PFSK-1 (cell line): Measurements from ENCODE around the gene TRMT44.

ENCODE experiments used
- FOXP2 ChIP-seq: optimal IDR thresholded peaks from 2 replicates; pipeline ENCODE3; 2011; ENCODE audit warnings: borderline replicate concordance, control low read depth, inconsistent platforms; ENCODE audit not compliant: insufficient read depth; ENCODE audit errors: extremely low read length, extremely low read depth
- POLR2AphosphoS5 ChIP-seq: IDR thresholded peaks from 2 replicates; pipeline ENCODE4 v1.6.1; 2012; ENCODE audit warnings: low read depth, mild to moderate bottlenecking, control low read depth, low read length, moderate library complexity
- REST ChIP-seq, 2 experiments: IDR thresholded peaks; 2 replicates each; pipeline versions ENCODE4 v1.6.1 to v1.8.0; 2011 to 2012; ENCODE audit warnings: low read depth in 2 of 2, low read length in 2 of 2, control low read depth in 1 of 2, inconsistent platforms in 1 of 2, mild to moderate bottlenecking in 1 of 2, moderate library complexity in 1 of 2; ENCODE audit not compliant: insufficient read depth in 1 of 2
- SIN3A ChIP-seq: IDR thresholded peaks from 2 replicates; pipeline ENCODE4 v1.6.1; 2012; ENCODE audit warnings: mild to moderate bottlenecking, low read length, moderate library complexity, borderline replicate concordance; ENCODE audit not compliant: insufficient read depth
- TAF1 ChIP-seq: IDR thresholded peaks from 2 replicates; pipeline ENCODE4 v1.6.1; 2012; ENCODE audit warnings: low read length, control low read depth, borderline replicate concordance; ENCODE audit not compliant: insufficient read depth

TRMT44 gene

DNA sequence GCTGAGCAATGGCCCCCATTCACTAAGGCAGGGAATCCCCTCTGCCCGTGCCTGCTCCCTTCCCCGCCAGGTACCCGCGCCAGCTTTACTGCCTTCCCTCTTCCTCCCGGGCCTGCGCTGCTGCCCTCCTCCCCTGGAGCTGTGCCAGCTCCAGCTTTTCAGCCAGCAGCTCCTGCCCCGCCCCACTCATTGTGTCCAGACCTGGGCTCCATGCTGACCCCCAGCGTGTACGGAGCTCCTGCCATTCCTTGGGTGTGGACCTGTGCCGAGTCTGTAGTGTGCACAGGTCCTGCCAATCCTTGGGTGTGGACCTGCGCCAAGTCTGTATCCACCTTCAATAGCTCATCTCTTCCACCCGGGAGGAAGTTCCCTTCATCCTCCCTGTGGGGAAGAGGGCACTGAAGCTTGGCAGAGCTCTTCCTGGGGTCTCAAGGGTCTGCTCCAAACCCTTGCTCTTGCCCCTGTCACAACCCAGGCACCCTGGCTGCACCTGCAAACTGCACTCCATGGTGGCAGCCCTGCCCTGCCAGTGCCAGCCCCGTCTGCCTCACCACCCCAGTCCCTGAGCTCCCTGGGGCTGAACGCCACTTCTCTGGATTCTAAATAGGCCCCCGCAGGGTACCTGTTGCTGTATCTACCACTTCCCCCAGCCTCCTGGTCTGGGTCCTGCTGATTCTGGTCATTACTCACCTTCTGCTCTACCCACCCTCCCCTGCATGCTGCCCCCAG lies 63.9 kb downstream of the TRMT44 start:
- no peak for TF ChIP-seq POLR2AphosphoS5
- TF ChIP-seq SIN3A: no peak
- no peak for TF ChIP-seq FOXP2
- no peak for TF ChIP-seq REST (IDR thresholded peaks at IDR 0.05; ENCODE audit: insufficient read depth in 1 of 2, low read depth in 2 of 2, low read length in 2 of 2)
- no peak for TF ChIP-seq TAF1

- TF ChIP-seq SIN3A (no peak), POLR2AphosphoS5 (no peak), TAF1 (no peak), REST (IDR thresholded peaks at IDR 0.05; ENCODE audit: insufficient read depth in 1 of 2, low read depth in 2 of 2, low read length in 2 of 2) (no peak), FOXP2 (no peak)
These were observed 64.7 kb downstream of the TRMT44 start for GRCh38 chr4:8505229-8505628.

GRCh38 chr4:8506006-8506372 lies 65.4 kb downstream of the TRMT44 start:
- TF ChIP-seq FOXP2 (no peak), SIN3A (no peak), REST (IDR thresholded peaks at IDR 0.05; ENCODE audit: insufficient read depth in 1 of 2, low read depth in 2 of 2, low read length in 2 of 2) (no peak), POLR2AphosphoS5 (no peak), TAF1 (no peak)

DNA sequence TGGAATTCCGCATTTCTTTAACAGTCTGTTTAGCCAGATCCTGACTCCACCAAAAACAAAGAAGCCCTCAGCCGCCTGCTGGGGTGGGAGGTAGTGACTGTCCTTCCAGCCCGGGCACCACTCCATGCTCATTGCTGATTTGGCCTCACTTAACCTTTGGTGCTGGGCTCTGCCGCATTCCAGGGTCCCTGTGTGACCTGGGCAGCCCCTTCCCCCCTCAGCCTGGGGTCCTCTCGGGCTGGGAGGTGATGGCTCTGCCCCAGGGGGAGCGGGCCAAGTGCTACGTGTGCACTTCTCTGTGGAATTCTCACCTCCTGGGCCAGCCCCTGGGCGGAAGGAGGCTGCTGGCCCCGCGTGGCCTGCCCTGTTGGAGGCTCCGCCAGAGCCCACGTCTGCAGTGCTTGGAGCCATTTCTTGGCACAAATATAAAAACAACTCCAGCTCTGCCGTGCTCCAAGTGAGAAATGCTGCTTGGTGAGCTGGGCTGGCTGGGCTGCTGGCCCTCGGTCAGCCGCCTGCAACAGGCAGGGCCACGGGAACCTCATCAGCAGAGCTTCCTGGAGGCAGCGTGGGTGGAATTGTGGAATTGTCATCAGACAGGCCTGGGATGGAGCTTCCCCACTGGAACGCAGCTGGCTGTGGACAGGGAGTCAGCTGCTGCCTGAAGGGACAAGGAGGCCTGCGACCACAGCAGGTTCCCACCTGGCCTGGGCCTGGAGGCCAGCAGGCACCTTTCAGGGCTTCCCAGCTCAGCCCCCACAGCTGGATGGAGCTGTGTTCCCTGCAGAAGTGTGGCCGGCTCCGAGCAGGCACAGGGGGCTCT lies 66.0 kb downstream of the TRMT44 start:
- no peak for TF ChIP-seq POLR2AphosphoS5
- TF ChIP-seq SIN3A: no peak
- no peak for TF ChIP-seq TAF1
- no peak for TF ChIP-seq FOXP2
- no peak for TF ChIP-seq REST (IDR thresholded peaks at IDR 0.05; ENCODE audit: insufficient read depth in 1 of 2, low read depth in 2 of 2, low read length in 2 of 2)
